ENCODE results near the gene ZDHHC7.
"Not testable (repeated sequence)": the region's sequence is repeated elsewhere in the genome, so short reads cannot be mapped to it uniquely, and the experiment has no call there.

ZDHHC7 gene

GRCh38 chr16:84938616-84939015 lies 72.7 kb downstream of the ZDHHC7 start:
- not testable (repeated sequence) for DNase-seq (ENCODE audit: low spot score)

- DNase-seq (ENCODE audit: low spot score), result no peak
Observed at GRCh38 chr16:84937196-84938005, 73.9 kb downstream of the ZDHHC7 start.

- DNase-seq (ENCODE audit: low spot score), result no peak
Observed at GRCh38 chr16:84933774-84934631, 77.3 kb downstream of the ZDHHC7 start.

- DNase-seq (ENCODE audit: low spot score), result no peak
Observed at GRCh38 chr16:84932681-84933080, 78.7 kb downstream of the ZDHHC7 start.

GRCh38 chr16:84931506-84931905 lies 79.8 kb downstream of the ZDHHC7 start:
- no peak for DNase-seq (ENCODE audit: low spot score)

- DNase-seq (ENCODE audit: low spot score), result no peak
Observed at GRCh38 chr16:84931107-84931494, 80.2 kb downstream of the ZDHHC7 start.

GRCh38 chr16:84930298-84931106 lies 80.8 kb downstream of the ZDHHC7 start:
- no peak for DNase-seq (ENCODE audit: low spot score)

GRCh38 chr16:84929421-84930297 lies 81.7 kb downstream of the ZDHHC7 start:
- DNase-seq (ENCODE audit: low spot score), result no peak

GRCh38 chr16:84928679-84929420 lies 82.5 kb downstream of the ZDHHC7 start:
- no peak for DNase-seq (ENCODE audit: low spot score)

- no peak for DNase-seq (ENCODE audit: low spot score)
Observed at GRCh38 chr16:84927621-84928591, 83.4 kb downstream of the ZDHHC7 start.

- DNase-seq (ENCODE audit: low spot score), result no peak
Observed at GRCh38 chr16:84926462-84926861, 84.9 kb downstream of the ZDHHC7 start.

- no peak for DNase-seq (ENCODE audit: low spot score)
Observed at GRCh38 chr16:84925773-84926372, 85.5 kb downstream of the ZDHHC7 start.

GRCh38 chr16:84925092-84925772 lies 86.1 kb downstream of the ZDHHC7 start:
- DNase-seq (ENCODE audit: low spot score), result peak; percentile 69

GRCh38 chr16:84924331-84925091 lies 86.8 kb downstream of the ZDHHC7 start:
- DNase-seq (ENCODE audit: low spot score), result no peak
